Liver (tissue), 9 donors: ENCODE data around the gene GPR42. TPM values are rescaled to one million over a fixed set of nuclear protein-coding genes. Genes with fewer than 3 reads are reported as not detected.

ENCODE experiments used
- DNase-seq: peaks from one replicate; pipeline ENCODE4 v3.0.0-alpha.2; 2017; ENCODE audit warnings: low spot score
- H3K27ac ChIP-seq, 2 donors: one replicate each; pipeline ENCODE4 v1.7.0; 2013; ENCODE audit warnings: inconsistent platforms in 2 of 2, low read length in 2 of 2, control low read depth in 1 of 2, low read depth in 1 of 2, mild to moderate bottlenecking in 1 of 2
- H3K27me3 ChIP-seq, 4 donors: one replicate each; pipeline versions ENCODE4 v1.6.1 to v1.7.0; 2013; ENCODE audit warnings: low read length in 3 of 4, inconsistent platforms in 1 of 4, mild to moderate bottlenecking in 1 of 4, moderate library complexity in 1 of 4; ENCODE audit not compliant: control insufficient read depth in 4 of 4, insufficient read depth in 4 of 4
- H3K36me3 ChIP-seq, 4 donors: one replicate each; pipeline versions ENCODE4 v1.6.1 to v1.7.0; 2013; ENCODE audit warnings: low read length in 3 of 4, mild to moderate bottlenecking in 3 of 4, low read depth in 1 of 4, moderate library complexity in 1 of 4; ENCODE audit not compliant: control insufficient read depth in 4 of 4, insufficient read depth in 3 of 4
- H3K4me1 ChIP-seq, 4 donors: one replicate each; pipeline versions ENCODE4 v1.6.1 to v1.7.0; 2013; ENCODE audit warnings: low read length in 3 of 4, mild to moderate bottlenecking in 3 of 4, moderate library complexity in 1 of 4; ENCODE audit not compliant: control insufficient read depth in 4 of 4, insufficient read depth in 4 of 4
- H3K4me3 ChIP-seq, 3 donors: one replicate each; pipeline versions ENCODE4 v1.6.1 to v1.7.0; 2013; ENCODE audit warnings: low read length in 3 of 3, control low read depth in 1 of 3, low read depth in 1 of 3, mild to moderate bottlenecking in 1 of 3
- H3K9ac ChIP-seq, 2 donors: one replicate each; pipeline ENCODE4 v1.7.0; 2013; ENCODE audit warnings: low read length in 2 of 2, mild to moderate bottlenecking in 2 of 2, moderate library complexity in 2 of 2, control low read depth in 1 of 2, low read depth in 1 of 2
- H3K9me3 ChIP-seq, 4 donors: one replicate each; pipeline versions ENCODE4 v1.6.1 to v1.7.0; 2013; ENCODE audit warnings: low read length in 3 of 4; ENCODE audit not compliant: control insufficient read depth in 4 of 4
- EGR1 ChIP-seq, 2 donors: IDR thresholded peaks; 2 replicates each; pipeline ENCODE4 v1.6.1; 2016 to 2018; ENCODE audit warnings: antibody characterized with exemption in 2 of 2, low read depth in 2 of 2
- FOXA1 ChIP-seq: IDR thresholded peaks from 2 replicates; pipeline ENCODE4 v1.6.1; 2016; ENCODE audit warnings: antibody characterized with exemption
- FOXA2 ChIP-seq: IDR thresholded peaks from 2 replicates; pipeline ENCODE4 v1.6.1; 2016; ENCODE audit warnings: antibody characterized with exemption
- GABPA ChIP-seq, 2 donors: IDR thresholded peaks in 1 of 2; conservative IDR thresholded peaks in 1 of 2; 2 replicates each; pipeline ENCODE4 v1.6.1; 2016; ENCODE audit warnings: antibody characterized with exemption in 2 of 2, mild to moderate bottlenecking in 1 of 2, moderate library complexity in 1 of 2
- HNF4A ChIP-seq, 2 donors: conservative IDR thresholded peaks; 2 replicates each; pipeline ENCODE4 v1.6.1; 2016; ENCODE audit warnings: antibody characterized with exemption in 2 of 2, mild to moderate bottlenecking in 2 of 2
- HNF4G ChIP-seq: IDR thresholded peaks from 2 replicates; pipeline ENCODE4 v1.6.1; 2016; ENCODE audit warnings: antibody characterized with exemption
- JUND ChIP-seq, 2 donors: IDR thresholded peaks; 2 replicates each; pipeline ENCODE4 v1.6.1; 2016; ENCODE audit warnings: antibody characterized with exemption in 2 of 2
- MAX ChIP-seq: IDR thresholded peaks from 2 replicates; pipeline ENCODE4 v1.6.1; 2016; ENCODE audit warnings: antibody characterized with exemption
- NR2F2 ChIP-seq: IDR thresholded peaks from 2 replicates; pipeline ENCODE4 v1.6.1; 2016; ENCODE audit warnings: antibody characterized with exemption
- RAD21 ChIP-seq, 2 donors: IDR thresholded peaks; 2 replicates each; pipeline ENCODE4 v1.6.1; 2016; ENCODE audit warnings: antibody characterized with exemption in 2 of 2, mild to moderate bottlenecking in 2 of 2
- REST ChIP-seq: IDR thresholded peaks from 2 replicates; pipeline ENCODE4 v1.6.1; 2016; ENCODE audit warnings: antibody characterized with exemption, mild to moderate bottlenecking
- RXRA ChIP-seq, 2 donors: IDR thresholded peaks; 2 replicates each; pipeline ENCODE4 v1.6.1; 2017 to 2018; ENCODE audit warnings: antibody characterized with exemption in 2 of 2, mild to moderate bottlenecking in 1 of 2
- SP1 ChIP-seq: IDR thresholded peaks from 2 replicates; pipeline ENCODE4 v1.6.1; 2018; ENCODE audit warnings: antibody characterized with exemption, mild to moderate bottlenecking
- TAF1 ChIP-seq: conservative IDR thresholded peaks from 2 replicates; pipeline ENCODE4 v1.6.1; 2016; ENCODE audit warnings: antibody characterized with exemption, mild to moderate bottlenecking
- YY1 ChIP-seq: IDR thresholded peaks from 2 replicates; pipeline ENCODE4 v1.6.1; 2016; ENCODE audit warnings: antibody characterized with exemption, mild to moderate bottlenecking
- WGBS: extraction: QIAGEN DNeasy Blood & Tissue Kit; methylation state at CpG from one replicate; pipeline ENCODE4 v1.1.7; 2013; 5-methylcytosine and 5-hydroxymethylcytosine counted together
- polyA plus RNA-seq, 2 donors: library from polyadenylated mRNA; stranded (reverse) in 1 of 2; unstranded in 1 of 2; fragments of 200-250 nt in 1 of 2; fragments of >200 nt in 1 of 2; fragmentation: Nextera tagmentation in 1 of 2; extraction: Ambion mirVana in 1 of 2; gene quantifications; one replicate each; pipeline versions ENCODE4 v1.2.1 to v1.2.3, GENCODE V29; 2013 to 2015
- total RNA-seq, 2 donors: library from RNA; depleted of rRNA; stranded (reverse); fragments of >200 nt; gene quantifications; one replicate each; pipeline ENCODE4 v1.2.3, GENCODE V29; 2014
- TF ChIP-seq, protein P1 (sequence below): fragments of 150-350 bp; IDR thresholded peaks from 2 replicates; pipeline ENCODE4 v1.5.1; 2017; ENCODE audit warnings: improper control_type of control experiment, low read depth, low read length; ENCODE audit not compliant: missing input control
- TF ChIP-seq, protein P2 (sequence below): IDR thresholded peaks from 2 replicates; pipeline ENCODE4 v1.6.1; 2016; ENCODE audit warnings: antibody characterized with exemption
- TF ChIP-seq, protein P3 (sequence below): IDR thresholded peaks from 2 replicates; pipeline ENCODE4 v1.6.1; 2016; ENCODE audit warnings: antibody characterized with exemption
- donor health status: healthy.
- donor health status: healthy.
- donor health status: healthy.
- donor health status: healthy.
- donor health status: healthy.

Gene GPR42
- total and polyA plus RNA-seq, 4 donors = not detected

- TF ChIP-seq SP1 (no peak), FOXA1 (no peak), JUND (IDR thresholded peaks at IDR 0.05) (no peak), HNF4G (no peak)
- TF ChIP-seq, protein P1, sequence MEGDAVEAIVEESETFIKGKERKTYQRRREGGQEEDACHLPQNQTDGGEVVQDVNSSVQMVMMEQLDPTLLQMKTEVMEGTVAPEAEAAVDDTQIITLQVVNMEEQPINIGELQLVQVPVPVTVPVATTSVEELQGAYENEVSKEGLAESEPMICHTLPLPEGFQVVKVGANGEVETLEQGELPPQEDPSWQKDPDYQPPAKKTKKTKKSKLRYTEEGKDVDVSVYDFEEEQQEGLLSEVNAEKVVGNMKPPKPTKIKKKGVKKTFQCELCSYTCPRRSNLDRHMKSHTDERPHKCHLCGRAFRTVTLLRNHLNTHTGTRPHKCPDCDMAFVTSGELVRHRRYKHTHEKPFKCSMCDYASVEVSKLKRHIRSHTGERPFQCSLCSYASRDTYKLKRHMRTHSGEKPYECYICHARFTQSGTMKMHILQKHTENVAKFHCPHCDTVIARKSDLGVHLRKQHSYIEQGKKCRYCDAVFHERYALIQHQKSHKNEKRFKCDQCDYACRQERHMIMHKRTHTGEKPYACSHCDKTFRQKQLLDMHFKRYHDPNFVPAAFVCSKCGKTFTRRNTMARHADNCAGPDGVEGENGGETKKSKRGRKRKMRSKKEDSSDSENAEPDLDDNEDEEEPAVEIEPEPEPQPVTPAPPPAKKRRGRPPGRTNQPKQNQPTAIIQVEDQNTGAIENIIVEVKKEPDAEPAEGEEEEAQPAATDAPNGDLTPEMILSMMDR = no peak
Observed at GRCh38 chr19:35419046-35419445, 48.2 kb downstream of the GPR42 start (continued).

DNA sequence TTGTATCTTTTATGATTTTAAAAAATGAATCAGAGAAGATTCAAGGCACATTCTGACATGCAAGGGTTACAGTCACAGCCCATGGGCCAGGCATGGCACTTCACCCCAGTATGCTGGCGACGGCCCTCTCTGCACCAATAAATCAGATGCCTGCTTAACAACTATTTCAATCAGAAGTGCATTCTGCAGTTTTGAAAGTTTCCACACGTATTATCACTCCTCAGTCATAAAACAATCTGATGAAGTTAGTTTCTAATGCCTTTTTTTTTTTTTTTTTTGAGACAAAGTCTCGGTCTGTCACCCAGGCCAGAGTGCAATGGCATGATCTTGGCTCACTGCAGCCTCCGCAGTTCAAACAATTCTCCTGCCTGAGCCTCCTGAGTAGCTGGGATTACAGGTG, 48.9 kb downstream of the GPR42 start:
- Histone ChIP-seq H3K9me3 (no peaks in the 10 kb centered on the region), H3K27me3 (no peaks in the 10 kb centered on the region), H3K4me3 (no peak overlapping the region), H3K4me1 (peaks cover 0 to 9% (median 2%) of the 10 kb centered on the region in 4 donors), H3K27ac (peak overlapping the region; percentile 10 to 32), H3K9ac (no peak overlapping the region), H3K36me3 (no peaks in the 10 kb centered on the region)
- 73% methylated on average over 5 of the region's 5 CpGs for WGBS
- DNase-seq = no peak
- no peak for TF ChIP-seq SP1
- TF ChIP-seq MAX = no peak
- TF ChIP-seq FOXA1 = no peak
- no peak for TF ChIP-seq FOXA2
- TF ChIP-seq TAF1 = no peak
- no peak for TF ChIP-seq RXRA (IDR thresholded peaks at IDR 0.05)
- TF ChIP-seq JUND (IDR thresholded peaks at IDR 0.05) = no peak
- TF ChIP-seq NR2F2 = no peak
- no peak for TF ChIP-seq EGR1 (IDR thresholded peaks at IDR 0.05; ENCODE audit: low read depth in 2 of 2)
- no peak for TF ChIP-seq RAD21 (IDR thresholded peaks at IDR 0.05)
- no peak for TF ChIP-seq HNF4G
- TF ChIP-seq, protein P2, sequence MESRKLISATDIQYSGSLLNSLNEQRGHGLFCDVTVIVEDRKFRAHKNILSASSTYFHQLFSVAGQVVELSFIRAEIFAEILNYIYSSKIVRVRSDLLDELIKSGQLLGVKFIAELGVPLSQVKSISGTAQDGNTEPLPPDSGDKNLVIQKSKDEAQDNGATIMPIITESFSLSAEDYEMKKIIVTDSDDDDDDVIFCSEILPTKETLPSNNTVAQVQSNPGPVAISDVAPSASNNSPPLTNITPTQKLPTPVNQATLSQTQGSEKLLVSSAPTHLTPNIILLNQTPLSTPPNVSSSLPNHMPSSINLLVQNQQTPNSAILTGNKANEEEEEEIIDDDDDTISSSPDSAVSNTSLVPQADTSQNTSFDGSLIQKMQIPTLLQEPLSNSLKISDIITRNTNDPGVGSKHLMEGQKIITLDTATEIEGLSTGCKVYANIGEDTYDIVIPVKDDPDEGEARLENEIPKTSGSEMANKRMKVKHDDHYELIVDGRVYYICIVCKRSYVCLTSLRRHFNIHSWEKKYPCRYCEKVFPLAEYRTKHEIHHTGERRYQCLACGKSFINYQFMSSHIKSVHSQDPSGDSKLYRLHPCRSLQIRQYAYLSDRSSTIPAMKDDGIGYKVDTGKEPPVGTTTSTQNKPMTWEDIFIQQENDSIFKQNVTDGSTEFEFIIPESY = no peak
- no peak for TF ChIP-seq HNF4A (conservative IDR thresholded peaks at IDR 0.05)
- TF ChIP-seq, protein P1 = no peak
- no peak for TF ChIP-seq GABPA (IDR thresholded peaks at IDR 0.05 in 1 of 2, conservative IDR thresholded peaks at IDR 0.05 in 1 of 2)
- TF ChIP-seq YY1 = no peak
- TF ChIP-seq, protein P3, sequence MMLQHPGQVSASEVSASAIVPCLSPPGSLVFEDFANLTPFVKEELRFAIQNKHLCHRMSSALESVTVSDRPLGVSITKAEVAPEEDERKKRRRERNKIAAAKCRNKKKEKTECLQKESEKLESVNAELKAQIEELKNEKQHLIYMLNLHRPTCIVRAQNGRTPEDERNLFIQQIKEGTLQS = no peak
- no peak for TF ChIP-seq REST
